HepG2 (cell line): ENCODE measurements around the gene LIF. TPM values are rescaled to one million over a fixed set of nuclear protein-coding genes. Genes with fewer than 3 reads are reported as not detected.

Source experiments
- ATAC-seq: fragments of 200-7000 bp; cut with Tn5 transposase; 3 replicates; pipeline ENCODE4 v1.9.1; 2020; ENCODE audit warnings: mild to moderate bottlenecking, moderate library complexity
- BruUV-seq: library from RNA; stranded (reverse); fragments of 400-500 nt; replicated peaks from 2 replicates; lab custom pipeline; 2021; lab: Mats Ljungman, UMichigan
- CTCF ChIA-PET: fragments of 300-600 bp; formaldehyde crosslinking; extraction: SDS; loops from one replicate; lab custom pipeline; 2021; ENCODE audit warnings: low total read pairs, inconsistent platforms, low intra/inter-chr PET ratio; lab: Yijun Ruan, JAX
- POLR2A ChIA-PET: fragments of 350-600 bp; sonication (Branson Sonifier 250); formaldehyde crosslinking; loops from one replicate; lab custom pipeline; 2020; ENCODE audit warnings: antibody characterized with exemption, inconsistent platforms; lab: Yijun Ruan, JAX
- DNase-seq: peaks from one replicate; pipeline ENCODE4 v3.0.0-alpha.2; 2015; ENCODE audit warnings: low spot score
- FAIRE-seq: peaks from 3 replicates; lab custom pipeline; 2011; peaks lifted over from hg19 to GRCh38; lab: Jason Lieb, UNC
- H2AFZ ChIP-seq: one replicate; pipeline ENCODE4 v1.6.1; 2011; ENCODE audit warnings: low read length, inconsistent platforms
- H3K27ac ChIP-seq: fragments of 300-600 bp; 3 replicates; pipeline ENCODE4 v1.8.0; 2011; ENCODE audit warnings: mixed run types, mild to moderate bottlenecking, mixed read lengths, low read length, inconsistent platforms; ENCODE audit not compliant: insufficient read depth; ENCODE audit errors: extremely low read length
- H3K27me3 ChIP-seq, 2 experiments: fragments of 200-600 bp in 1 of 2; 2 replicates in 1 of 2; 3 replicates in 1 of 2; pipeline versions ENCODE4 v1.6.0 to v1.8.0; 2011; ENCODE audit warnings: low read length in 2 of 2, mild to moderate bottlenecking in 2 of 2, moderate library complexity in 2 of 2, inconsistent platforms in 1 of 2; ENCODE audit not compliant: insufficient read depth in 2 of 2, control insufficient read depth in 1 of 2
- H3K36me3 ChIP-seq, 2 experiments: fragments of 200-600 bp in 1 of 2; replicated peaks in 1 of 2; 2 replicates in 1 of 2; 3 replicates in 1 of 2; pipeline versions ENCODE4 v1.5.1 to v1.8.0; 2011; ENCODE audit warnings: low read length in 2 of 2, inconsistent platforms in 1 of 2; ENCODE audit not compliant: insufficient read depth in 2 of 2, control insufficient read depth in 1 of 2
- H3K4me1 ChIP-seq: 2 replicates; pipeline ENCODE4 v1.5.1; 2012; ENCODE audit warnings: low read length, inconsistent platforms; ENCODE audit not compliant: insufficient read depth
- H3K4me2 ChIP-seq: 2 replicates; pipeline ENCODE4 v1.6.0; 2011; ENCODE audit warnings: low read depth, low read length, inconsistent platforms
- H3K4me3 ChIP-seq, 3 experiments: fragments of 200-600 bp in 1 of 3; sonication (generic), shearing (Covaris generic) in 1 of 3; replicated peaks in 1 of 3; 2 replicates each; pipeline ENCODE4 v1.5.1; 2011 to 2016; ENCODE audit warnings: low read length in 3 of 3, inconsistent platforms in 2 of 3, low read depth in 2 of 3, mild to moderate bottlenecking in 2 of 3, control low read depth in 1 of 3, mixed read lengths in 1 of 3; ENCODE audit not compliant: insufficient read depth in 1 of 3
- H3K79me2 ChIP-seq: one replicate; pipeline ENCODE4 v1.6.1; 2011; ENCODE audit warnings: low read length, inconsistent platforms; ENCODE audit not compliant: insufficient read depth
- H3K9ac ChIP-seq: 2 replicates; pipeline ENCODE4 v1.6.0; 2011; ENCODE audit warnings: mild to moderate bottlenecking, low read depth, low read length, inconsistent platforms; ENCODE audit not compliant: insufficient read depth
- H3K9me3 ChIP-seq: 2 replicates; pipeline ENCODE4 v1.5.1; 2012; ENCODE audit warnings: mild to moderate bottlenecking, low read length
- H4K20me1 ChIP-seq: 2 replicates; pipeline ENCODE4 v1.6.0; 2011; ENCODE audit warnings: inconsistent platforms, mild to moderate bottlenecking, low read length, moderate library complexity; ENCODE audit not compliant: insufficient read depth
- HOXA3 ChIP-seq: sonication (generic); formaldehyde crosslinking; IDR thresholded peaks from 2 replicates; pipeline ENCODE4 v1.5.0; 2020; ENCODE audit warnings: missing genetic modification reagents
- KLF15 ChIP-seq: sonication (generic); formaldehyde crosslinking; IDR thresholded peaks from 2 replicates; pipeline ENCODE4 v1.8.1; 2023; ENCODE audit warnings: borderline replicate concordance, mild to moderate bottlenecking, inconsistent platforms, missing genetic modification reagents, mixed read lengths
- KLF9 ChIP-seq: IDR thresholded peaks from 2 replicates; pipeline ENCODE4 v1.6.1; 2016; ENCODE audit warnings: low read depth
- MYNN ChIP-seq: sonication (generic); formaldehyde crosslinking; IDR thresholded peaks from 2 replicates; pipeline ENCODE4 v1.4.0; 2020; ENCODE audit warnings: mild to moderate bottlenecking, low read depth, missing genetic modification reagents
- NAIF1 ChIP-seq: sonication (generic); formaldehyde crosslinking; IDR thresholded peaks from 2 replicates; pipeline ENCODE4 v1.5.0; 2020; ENCODE audit warnings: mild to moderate bottlenecking, missing genetic modification reagents, borderline replicate concordance
- NCOA1 ChIP-seq: sonication (generic); formaldehyde crosslinking; IDR thresholded peaks from 2 replicates; pipeline ENCODE4 v1.9.0; 2021; ENCODE audit warnings: missing genetic modification reagents
- ZNF460 ChIP-seq: sonication (generic); formaldehyde crosslinking; IDR thresholded peaks from 2 replicates; pipeline ENCODE4 v1.5.1; 2020; ENCODE audit warnings: missing genetic modification reagents, mild to moderate bottlenecking, borderline replicate concordance
- ZNF589 ChIP-seq: sonication (generic); formaldehyde crosslinking; conservative IDR thresholded peaks from 2 replicates; pipeline ENCODE4 v1.8.0; 2022; ENCODE audit warnings: mild to moderate bottlenecking, moderate library complexity, missing genetic modification reagents
- ZNF615 ChIP-seq: sonication (generic); formaldehyde crosslinking; IDR thresholded peaks from 2 replicates; pipeline ENCODE4 v1.5.0; 2020; ENCODE audit warnings: mild to moderate bottlenecking, missing genetic modification reagents, borderline replicate concordance
- ZNF746 ChIP-seq: sonication (generic); formaldehyde crosslinking; IDR thresholded peaks from 2 replicates; pipeline ENCODE4 v1.8.0; 2022; ENCODE audit warnings: mild to moderate bottlenecking, missing genetic modification reagents
- WGBS: methylation state at CpG from one replicate; pipeline ENCODE4 v1.1.6; 2017; ENCODE audit warnings: low lambda C conversion rate; 5-methylcytosine and 5-hydroxymethylcytosine counted together
- in situ Hi-C: cut with HindIII; loops from 2 replicates; pipeline ENCODE4 v1.10.0; 2017; ENCODE audit warnings: low pct_unique_long_range_greater_than_20kb; ENCODE audit not compliant: extremely low pct_ligation_motif_present
- intact Hi-C: fragments of 100-400 bp; cut with micrococcal nuclease; formaldehyde crosslinking; loops from one replicate; pipeline ENCODE4 v1.10.0; 2022; ENCODE audit not compliant: unreplicated experiment
- polyA plus RNA-seq, 8 experiments: library from polyadenylated mRNA; depleted of rRNA in 3 of 8; stranded (reverse) in 7 of 8; unstranded in 1 of 8; fragments of >200 nt; fragmentation: Illumina TruSeq in 4 of 8; extraction: Trizol in 4 of 8; gene quantifications; 2 replicates each; pipeline versions ENCODE4 v1.2.1 to v1.2.3, GENCODE V29; 2011 to 2016; ENCODE audit warnings: low read depth in 4 of 8, missing spikeins in 1 of 8, mixed read lengths in 1 of 8; ENCODE audit not compliant: insufficient read depth in 1 of 8
- total RNA-seq, 5 experiments: library from RNA; depleted of rRNA; stranded (reverse); fragments of >200 nt; fragmentation: Illumina TruSeq; extraction: Trizol; gene quantifications; 2 replicates each; pipeline ENCODE4 v1.2.3, GENCODE V29; 2016; ENCODE audit warnings: low read depth in 1 of 5
- TF ChIP-seq, protein P1 (sequence below): IDR thresholded peaks from 2 replicates; pipeline ENCODE4 v1.6.1; 2012; ENCODE audit warnings: inconsistent platforms
- TF ChIP-seq, protein P2 (sequence below): sonication (generic); formaldehyde crosslinking; IDR thresholded peaks from 2 replicates; pipeline ENCODE4 v1.8.0; 2022; ENCODE audit warnings: low read depth, missing genetic modification reagents
- TF ChIP-seq, protein P3 (sequence below): sonication (generic); formaldehyde crosslinking; IDR thresholded peaks from 2 replicates; pipeline ENCODE4 v1.5.1; 2020; ENCODE audit warnings: mild to moderate bottlenecking, missing genetic modification reagents

The LIF gene
- total and polyA plus RNA-seq, 2 of the 13 experiments (the other 11 are each of a cell fraction or from before 2014, with no cell fraction given) = 3.6 to 8.5 TPM

DNA sequence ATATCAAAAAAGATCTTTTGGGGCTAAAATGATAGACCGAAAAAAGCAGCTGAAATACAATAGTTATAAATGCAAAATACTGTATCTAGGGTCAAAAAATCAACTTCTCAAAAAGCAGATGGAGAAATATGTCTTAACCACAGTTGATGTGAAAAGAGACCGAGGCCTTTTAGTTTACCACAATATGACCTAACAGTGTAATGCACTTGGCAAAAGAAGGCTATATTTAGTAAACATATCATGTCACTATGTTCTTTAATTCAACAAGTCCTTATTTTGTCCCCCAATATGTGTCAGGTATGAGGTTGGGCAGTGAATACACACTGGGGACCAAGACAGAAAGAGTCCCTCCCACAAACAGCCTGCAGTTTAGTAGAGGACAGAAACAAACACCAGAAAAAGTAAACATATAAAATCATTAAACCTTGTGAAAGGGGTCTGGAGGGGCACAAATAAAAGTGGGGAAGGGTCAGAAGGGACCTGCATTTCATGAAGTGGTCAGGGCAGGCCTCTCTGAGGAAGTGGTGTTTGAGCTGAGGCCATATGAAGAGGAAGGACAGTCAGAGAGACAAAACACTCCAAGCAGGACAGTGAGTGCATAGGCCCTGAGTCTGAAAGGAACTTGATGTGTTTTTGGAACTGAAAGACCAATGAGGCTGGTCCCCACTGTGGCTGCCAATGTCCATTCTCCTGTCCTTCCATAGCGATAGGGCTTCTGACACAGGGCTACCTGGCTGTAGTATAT is 53.4 kb downstream of the LIF start:
- Histone ChIP-seq H3K4me2 (no peak overlapping the region), H3K36me3 (no peaks in the 10 kb centered on the region), H3K79me2 (no peaks in the 10 kb centered on the region), H3K9ac (no peak overlapping the region), H4K20me1 (no peaks in the 10 kb centered on the region), H2AFZ (no peak overlapping the region), H3K27me3 (no peaks in the 10 kb centered on the region), H3K4me1 (peaks cover 95% of the 10 kb centered on the region), H3K27ac (no peak overlapping the region), H3K4me3 (no peak overlapping the region), H3K9me3 (no peaks in the 10 kb centered on the region)
- WGBS = 95% methylated on average over 3 of the region's 3 CpGs
- no peak for FAIRE-seq
- in situ Hi-C loops = no loop called here
- no TSS peak for BruUV-seq
- ChIA-PET POLR2A (no interaction called here), CTCF (no interaction called here)
- intact Hi-C loops = no loop called here
- TF ChIP-seq, protein P1, sequence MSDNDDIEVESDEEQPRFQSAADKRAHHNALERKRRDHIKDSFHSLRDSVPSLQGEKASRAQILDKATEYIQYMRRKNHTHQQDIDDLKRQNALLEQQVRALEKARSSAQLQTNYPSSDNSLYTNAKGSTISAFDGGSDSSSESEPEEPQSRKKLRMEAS = no peak
- no peak for TF ChIP-seq ZNF615 (CRISPR knock-in tag)
- TF ChIP-seq, protein P2, sequence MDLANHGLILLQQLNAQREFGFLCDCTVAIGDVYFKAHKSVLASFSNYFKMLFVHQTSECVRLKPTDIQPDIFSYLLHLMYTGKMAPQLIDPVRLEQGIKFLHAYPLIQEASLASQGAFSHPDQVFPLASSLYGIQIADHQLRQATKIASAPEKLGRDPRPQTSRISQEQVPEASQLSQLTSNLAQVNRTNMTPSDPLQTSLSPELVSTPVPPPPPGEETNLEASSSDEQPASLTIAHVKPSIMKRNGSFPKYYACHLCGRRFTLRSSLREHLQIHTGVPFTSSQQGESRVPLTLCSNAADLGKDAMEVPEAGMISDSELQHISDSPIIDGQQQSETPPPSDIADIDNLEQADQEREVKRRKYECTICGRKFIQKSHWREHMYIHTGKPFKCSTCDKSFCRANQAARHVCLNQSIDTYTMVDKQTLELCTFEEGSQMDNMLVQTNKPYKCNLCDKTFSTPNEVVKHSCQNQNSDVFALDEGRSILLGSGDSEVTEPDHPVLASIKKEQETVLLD (CRISPR knock-in tag) = no peak
- no peak for TF ChIP-seq ZNF460 (CRISPR knock-in tag)
- TF ChIP-seq NAIF1 (CRISPR knock-in tag) = no peak
- TF ChIP-seq KLF15 (CRISPR knock-in tag) = no peak
- TF ChIP-seq MYNN (CRISPR knock-in tag) = no peak
- no peak for TF ChIP-seq ZNF589
- TF ChIP-seq, protein P3, sequence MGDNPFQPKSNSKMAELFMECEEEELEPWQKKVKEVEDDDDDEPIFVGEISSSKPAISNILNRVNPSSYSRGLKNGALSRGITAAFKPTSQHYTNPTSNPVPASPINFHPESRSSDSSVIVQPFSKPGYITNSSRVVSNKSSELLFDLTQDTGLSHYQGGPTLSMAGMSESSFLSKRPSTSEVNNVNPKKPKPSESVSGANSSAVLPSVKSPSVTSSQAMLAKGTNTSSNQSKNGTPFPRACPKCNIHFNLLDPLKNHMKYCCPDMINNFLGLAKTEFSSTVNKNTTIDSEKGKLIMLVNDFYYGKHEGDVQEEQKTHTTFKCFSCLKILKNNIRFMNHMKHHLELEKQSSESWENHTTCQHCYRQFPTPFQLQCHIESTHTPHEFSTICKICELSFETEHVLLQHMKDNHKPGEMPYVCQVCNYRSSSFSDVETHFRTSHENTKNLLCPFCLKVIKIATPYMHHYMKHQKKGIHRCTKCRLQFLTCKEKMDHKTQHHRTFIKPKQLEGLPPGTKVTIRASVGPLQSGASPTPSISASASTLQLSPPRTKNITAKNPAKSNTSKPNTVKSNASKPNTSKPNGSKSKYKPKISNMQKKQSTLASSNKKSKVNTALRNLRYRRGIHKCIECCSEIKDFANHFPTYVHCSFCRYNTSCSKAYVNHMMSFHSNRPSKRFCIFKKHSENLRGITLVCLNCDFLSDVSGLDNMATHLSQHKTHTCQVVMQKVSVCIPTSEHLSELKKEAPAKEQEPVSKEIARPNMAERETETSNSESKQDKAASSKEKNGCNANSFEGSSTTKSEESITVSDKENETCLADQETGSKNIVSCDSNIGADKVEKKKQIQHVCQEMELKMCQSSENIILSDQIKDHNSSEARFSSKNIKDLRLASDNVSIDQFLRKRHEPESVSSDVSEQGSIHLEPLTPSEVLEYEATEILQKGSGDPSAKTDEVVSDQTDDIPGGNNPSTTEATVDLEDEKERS (CRISPR knock-in tag) = no peak
- no peak for TF ChIP-seq ZNF746 (CRISPR knock-in tag)
- no peak for TF ChIP-seq NCOA1 (CRISPR knock-in tag)
- no peak for TF ChIP-seq KLF9
- no peak for TF ChIP-seq HOXA3 (CRISPR knock-in tag)
- no peak for DNase-seq
- no peak for ATAC-seq
